HepG2 (cell line): ENCODE data around the gene LENG1. TPM values are rescaled to one million over a fixed set of nuclear protein-coding genes. Genes with fewer than 3 reads are reported as not detected.

Experiments
- ATAC-seq: fragments of 200-7000 bp; cut with Tn5 transposase; 3 replicates; pipeline ENCODE4 v1.9.1; 2020; ENCODE audit warnings: mild to moderate bottlenecking, moderate library complexity
- BruUV-seq: library from RNA; stranded (reverse); fragments of 400-500 nt; replicated peaks from 2 replicates; lab custom pipeline; 2021; lab: Mats Ljungman, UMichigan
- CTCF ChIA-PET: fragments of 300-600 bp; formaldehyde crosslinking; extraction: SDS; loops from one replicate; lab custom pipeline; 2021; ENCODE audit warnings: low total read pairs, inconsistent platforms, low intra/inter-chr PET ratio; lab: Yijun Ruan, JAX
- POLR2A ChIA-PET: fragments of 350-600 bp; sonication (Branson Sonifier 250); formaldehyde crosslinking; loops from one replicate; lab custom pipeline; 2020; ENCODE audit warnings: antibody characterized with exemption, inconsistent platforms; lab: Yijun Ruan, JAX
- DNase-seq: peaks from one replicate; pipeline ENCODE4 v3.0.0-alpha.2; 2015; ENCODE audit warnings: low spot score
- FAIRE-seq: peaks from 3 replicates; lab custom pipeline; 2011; peaks lifted over from hg19 to GRCh38; lab: Jason Lieb, UNC
- H2AFZ ChIP-seq: one replicate; pipeline ENCODE4 v1.6.1; 2011; ENCODE audit warnings: low read length, inconsistent platforms
- H3K27ac ChIP-seq: fragments of 300-600 bp; 3 replicates; pipeline ENCODE4 v1.8.0; 2011; ENCODE audit warnings: mixed run types, mild to moderate bottlenecking, mixed read lengths, low read length, inconsistent platforms; ENCODE audit not compliant: insufficient read depth; ENCODE audit errors: extremely low read length
- H3K27me3 ChIP-seq, 2 experiments: fragments of 200-600 bp in 1 of 2; 2 replicates in 1 of 2; 3 replicates in 1 of 2; pipeline versions ENCODE4 v1.6.0 to v1.8.0; 2011; ENCODE audit warnings: low read length in 2 of 2, mild to moderate bottlenecking in 2 of 2, moderate library complexity in 2 of 2, inconsistent platforms in 1 of 2; ENCODE audit not compliant: insufficient read depth in 2 of 2, control insufficient read depth in 1 of 2
- H3K36me3 ChIP-seq, 2 experiments: fragments of 200-600 bp in 1 of 2; replicated peaks in 1 of 2; 2 replicates in 1 of 2; 3 replicates in 1 of 2; pipeline versions ENCODE4 v1.5.1 to v1.8.0; 2011; ENCODE audit warnings: low read length in 2 of 2, inconsistent platforms in 1 of 2; ENCODE audit not compliant: insufficient read depth in 2 of 2, control insufficient read depth in 1 of 2
- H3K4me1 ChIP-seq: 2 replicates; pipeline ENCODE4 v1.5.1; 2012; ENCODE audit warnings: low read length, inconsistent platforms; ENCODE audit not compliant: insufficient read depth
- H3K4me2 ChIP-seq: 2 replicates; pipeline ENCODE4 v1.6.0; 2011; ENCODE audit warnings: low read depth, low read length, inconsistent platforms
- H3K4me3 ChIP-seq, 3 experiments: fragments of 200-600 bp in 1 of 3; sonication (generic), shearing (Covaris generic) in 1 of 3; replicated peaks in 1 of 3; 2 replicates each; pipeline ENCODE4 v1.5.1; 2011 to 2016; ENCODE audit warnings: low read length in 3 of 3, inconsistent platforms in 2 of 3, low read depth in 2 of 3, mild to moderate bottlenecking in 2 of 3, control low read depth in 1 of 3, mixed read lengths in 1 of 3; ENCODE audit not compliant: insufficient read depth in 1 of 3
- H3K79me2 ChIP-seq: one replicate; pipeline ENCODE4 v1.6.1; 2011; ENCODE audit warnings: low read length, inconsistent platforms; ENCODE audit not compliant: insufficient read depth
- H3K9ac ChIP-seq: 2 replicates; pipeline ENCODE4 v1.6.0; 2011; ENCODE audit warnings: mild to moderate bottlenecking, low read depth, low read length, inconsistent platforms; ENCODE audit not compliant: insufficient read depth
- H3K9me3 ChIP-seq: 2 replicates; pipeline ENCODE4 v1.5.1; 2012; ENCODE audit warnings: mild to moderate bottlenecking, low read length
- H4K20me1 ChIP-seq: 2 replicates; pipeline ENCODE4 v1.6.0; 2011; ENCODE audit warnings: inconsistent platforms, mild to moderate bottlenecking, low read length, moderate library complexity; ENCODE audit not compliant: insufficient read depth
- AGO2 ChIP-seq: fragments of 200-400 bp; formaldehyde crosslinking; optimal IDR thresholded peaks from 2 replicates; pipeline ENCODE3; 2017; ENCODE audit warnings: mild to moderate bottlenecking, low read depth, low read length, moderate library complexity
- HNF4A ChIP-seq: sonication (generic); formaldehyde crosslinking; IDR thresholded peaks from 2 replicates; pipeline ENCODE4 v1.4.0; 2020; ENCODE audit warnings: missing genetic modification reagents
- IRX3 ChIP-seq: sonication (generic); formaldehyde crosslinking; IDR thresholded peaks from 2 replicates; pipeline ENCODE4 v1.8.1; 2023; ENCODE audit warnings: mild to moderate bottlenecking, low read depth, missing genetic modification reagents, borderline replicate concordance
- JDP2 ChIP-seq: sonication (generic); formaldehyde crosslinking; IDR thresholded peaks from 2 replicates; pipeline ENCODE4 v1.8.1; 2022; ENCODE audit warnings: missing genetic modification reagents, borderline replicate concordance
- MBD4 ChIP-seq: IDR thresholded peaks from 2 replicates; pipeline ENCODE4 v1.6.1; 2012; ENCODE audit warnings: low read length, inconsistent platforms, borderline replicate concordance
- MEF2D ChIP-seq: sonication (generic); formaldehyde crosslinking; IDR thresholded peaks from 2 replicates; pipeline ENCODE4 v1.5.1; 2020; ENCODE audit warnings: mild to moderate bottlenecking, missing genetic modification reagents
- NFATC3 ChIP-seq: sonication (generic); formaldehyde crosslinking; IDR thresholded peaks from 2 replicates; pipeline ENCODE4 v1.5.1; 2020; ENCODE audit warnings: mild to moderate bottlenecking, missing genetic modification reagents
- NONO ChIP-seq, 2 experiments: fragments of 450-650 bp in 1 of 2; sonication (generic) in 1 of 2; formaldehyde crosslinking in 1 of 2; IDR thresholded peaks in 1 of 2; conservative IDR thresholded peaks in 1 of 2; 2 replicates each; pipeline versions ENCODE4 v1.6.1 to v1.8.0; 2017 to 2022; ENCODE audit warnings: mild to moderate bottlenecking in 1 of 2, missing genetic modification reagents in 1 of 2, moderate library complexity in 1 of 2
- NR0B2 ChIP-seq: sonication (generic); formaldehyde crosslinking; IDR thresholded peaks from 2 replicates; pipeline ENCODE4 v1.4.0; 2020; ENCODE audit warnings: mild to moderate bottlenecking, missing genetic modification reagents
- TBP ChIP-seq: sonication (generic); formaldehyde crosslinking; IDR thresholded peaks from 2 replicates; pipeline ENCODE4 v1.5.0; 2020; ENCODE audit warnings: missing genetic modification reagents
- ZNF101 ChIP-seq: sonication (generic); formaldehyde crosslinking; IDR thresholded peaks from 2 replicates; pipeline ENCODE4 v1.4.0; 2020; ENCODE audit warnings: mild to moderate bottlenecking, low read depth, missing genetic modification reagents, borderline replicate concordance
- ZNF260 ChIP-seq: sonication (generic); formaldehyde crosslinking; IDR thresholded peaks from 2 replicates; pipeline ENCODE4 v1.4.0; 2020; ENCODE audit warnings: missing genetic modification reagents, low read depth, mild to moderate bottlenecking, borderline replicate concordance
- ZNF782 ChIP-seq: sonication (generic); formaldehyde crosslinking; IDR thresholded peaks from 2 replicates; pipeline ENCODE4 v1.4.0; 2020; ENCODE audit warnings: missing genetic modification reagents, mild to moderate bottlenecking, borderline replicate concordance
- WGBS: methylation state at CpG from one replicate; pipeline ENCODE4 v1.1.6; 2017; ENCODE audit warnings: low lambda C conversion rate; 5-methylcytosine and 5-hydroxymethylcytosine counted together
- in situ Hi-C: cut with HindIII; loops from 2 replicates; pipeline ENCODE4 v1.10.0; 2017; ENCODE audit warnings: low pct_unique_long_range_greater_than_20kb; ENCODE audit not compliant: extremely low pct_ligation_motif_present
- intact Hi-C: fragments of 100-400 bp; cut with micrococcal nuclease; formaldehyde crosslinking; loops from one replicate; pipeline ENCODE4 v1.10.0; 2022; ENCODE audit not compliant: unreplicated experiment
- polyA plus RNA-seq, 8 experiments: library from polyadenylated mRNA; depleted of rRNA in 3 of 8; stranded (reverse) in 7 of 8; unstranded in 1 of 8; fragments of >200 nt; fragmentation: Illumina TruSeq in 4 of 8; extraction: Trizol in 4 of 8; gene quantifications; 2 replicates each; pipeline versions ENCODE4 v1.2.1 to v1.2.3, GENCODE V29; 2011 to 2016; ENCODE audit warnings: low read depth in 4 of 8, missing spikeins in 1 of 8, mixed read lengths in 1 of 8; ENCODE audit not compliant: insufficient read depth in 1 of 8
- total RNA-seq, 5 experiments: library from RNA; depleted of rRNA; stranded (reverse); fragments of >200 nt; fragmentation: Illumina TruSeq; extraction: Trizol; gene quantifications; 2 replicates each; pipeline ENCODE4 v1.2.3, GENCODE V29; 2016; ENCODE audit warnings: low read depth in 1 of 5
- TF ChIP-seq, protein P1 (sequence below): sonication (generic); formaldehyde crosslinking; IDR thresholded peaks from 2 replicates; pipeline ENCODE4 v1.4.0; 2020; ENCODE audit warnings: missing genetic modification reagents
- TF ChIP-seq, protein P2 (sequence below): IDR thresholded peaks from 2 replicates; pipeline ENCODE4 v1.6.1; 2016

The LENG1 gene
- total and polyA plus RNA-seq, 2 of the 13 experiments (the other 11 are each of a cell fraction or from before 2014, with no cell fraction given): 1.8 to 3.8 TPM

DNA sequence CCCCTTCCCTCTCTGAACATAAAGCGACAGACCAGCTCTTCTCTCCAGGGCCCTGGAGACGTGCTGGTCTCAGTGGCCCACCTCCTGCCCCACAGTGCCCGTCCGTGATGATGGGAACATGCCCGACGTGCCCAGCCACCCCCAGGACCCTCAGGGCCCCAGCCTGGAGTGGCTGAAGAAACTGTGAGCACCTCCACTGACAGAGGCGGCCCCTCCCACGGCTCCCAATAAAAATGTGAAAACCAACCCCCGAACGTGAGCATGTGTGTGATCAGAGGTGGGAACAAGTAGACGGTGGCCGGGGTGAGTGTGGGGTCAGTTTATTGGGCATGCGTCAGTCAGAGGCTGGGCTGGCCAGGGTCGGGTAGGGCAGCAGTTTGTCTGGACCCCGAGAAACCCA is 52.8 kb downstream of the LENG1 start:
- intact Hi-C loops: no loop called here
- H2AFZ ChIP-seq: no peak overlapping the region
- POLR2A ChIA-PET: no interaction called here
- H3K9ac ChIP-seq: no peak overlapping the region
- no peak for ATAC-seq
- no peaks in the 10 kb centered on the region for H3K9me3 ChIP-seq
- peaks cover 13 to 44% of the 10 kb centered on the region in 2 experiments; a peak in 4 of 5 replicates for H3K36me3 ChIP-seq
- H3K79me2 ChIP-seq: peaks cover 9% of the 10 kb centered on the region
- TF ChIP-seq NONO (IDR thresholded peaks at IDR 0.05): no peak
- no peak for TF ChIP-seq NONO (CRISPR knock-in tag; conservative IDR thresholded peaks at IDR 0.05)
- TF ChIP-seq AGO2: peak; percentile 50
- TF ChIP-seq, all 625 proteins: peak for 1
- no peaks in the 10 kb centered on the region; a peak in 1 of 5 replicates for H3K27me3 ChIP-seq
- CTCF ChIA-PET: no interaction called here
- H4K20me1 ChIP-seq: no peaks in the 10 kb centered on the region
- BruUV-seq: no TSS peak
- 93% methylated on average over 15 of the region's 15 CpGs for WGBS
- no peak overlapping the region for H3K27ac ChIP-seq
- H3K4me2 ChIP-seq: no peak overlapping the region
- H3K4me1 ChIP-seq: peaks cover 17% of the 10 kb centered on the region
- in situ Hi-C loops: no loop called here
- FAIRE-seq (no peak), DNase-seq (no peak)
- H3K4me3 ChIP-seq: no peak overlapping the region

GRCh38 chr19:54105796-54106195 is 53.7 kb downstream of the LENG1 start:
- Histone ChIP-seq H3K9ac (no peak overlapping the region), H3K27ac (no peak overlapping the region), H3K36me3 (peaks cover 11 to 42% of the 10 kb centered on the region in 2 experiments; a peak in 4 of 5 replicates), H3K79me2 (peaks cover 9% of the 10 kb centered on the region), H3K4me3 (no peak overlapping the region), H3K9me3 (no peaks in the 10 kb centered on the region), H3K27me3 (no peaks in the 10 kb centered on the region; a peak in 1 of 5 replicates), H4K20me1 (no peaks in the 10 kb centered on the region), H3K4me2 (no peak overlapping the region), H3K4me1 (peaks cover 17% of the 10 kb centered on the region), H2AFZ (no peak overlapping the region)
- FAIRE-seq (no peak), ATAC-seq (no peak), DNase-seq (no peak)
- ChIA-PET POLR2A (no interaction called here), CTCF (no interaction called here)
- intact Hi-C loops: no loop called here
- BruUV-seq: no TSS peak
- TF ChIP-seq MEF2D (CRISPR knock-in tag) (no peak), HNF4A (CRISPR knock-in tag) (no peak), MBD4 (no peak), NR0B2 (no peak), IRX3 (CRISPR knock-in tag) (no peak), NFATC3 (CRISPR knock-in tag) (no peak), ZNF260 (no peak), ZNF101 (CRISPR knock-in tag) (no peak), ZNF782 (CRISPR knock-in tag) (no peak), JDP2 (no peak), TBP (no peak)
- TF ChIP-seq, protein P1, sequence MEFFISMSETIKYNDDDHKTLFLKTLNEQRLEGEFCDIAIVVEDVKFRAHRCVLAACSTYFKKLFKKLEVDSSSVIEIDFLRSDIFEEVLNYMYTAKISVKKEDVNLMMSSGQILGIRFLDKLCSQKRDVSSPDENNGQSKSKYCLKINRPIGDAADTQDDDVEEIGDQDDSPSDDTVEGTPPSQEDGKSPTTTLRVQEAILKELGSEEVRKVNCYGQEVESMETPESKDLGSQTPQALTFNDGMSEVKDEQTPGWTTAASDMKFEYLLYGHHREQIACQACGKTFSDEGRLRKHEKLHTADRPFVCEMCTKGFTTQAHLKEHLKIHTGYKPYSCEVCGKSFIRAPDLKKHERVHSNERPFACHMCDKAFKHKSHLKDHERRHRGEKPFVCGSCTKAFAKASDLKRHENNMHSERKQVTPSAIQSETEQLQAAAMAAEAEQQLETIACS (CRISPR knock-in tag): no peak
- TF ChIP-seq, protein P2, sequence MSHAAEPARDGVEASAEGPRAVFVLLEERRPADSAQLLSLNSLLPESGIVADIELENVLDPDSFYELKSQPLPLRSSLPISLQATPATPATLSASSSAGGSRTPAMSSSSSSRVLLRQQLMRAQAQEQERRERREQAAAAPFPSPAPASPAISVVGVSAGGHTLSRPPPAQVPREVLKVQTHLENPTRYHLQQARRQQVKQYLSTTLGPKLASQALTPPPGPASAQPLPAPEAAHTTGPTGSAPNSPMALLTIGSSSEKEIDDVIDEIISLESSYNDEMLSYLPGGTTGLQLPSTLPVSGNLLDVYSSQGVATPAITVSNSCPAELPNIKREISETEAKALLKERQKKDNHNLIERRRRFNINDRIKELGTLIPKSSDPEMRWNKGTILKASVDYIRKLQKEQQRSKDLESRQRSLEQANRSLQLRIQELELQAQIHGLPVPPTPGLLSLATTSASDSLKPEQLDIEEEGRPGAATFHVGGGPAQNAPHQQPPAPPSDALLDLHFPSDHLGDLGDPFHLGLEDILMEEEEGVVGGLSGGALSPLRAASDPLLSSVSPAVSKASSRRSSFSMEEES: no peak
- 95% methylated on average over 10 of the region's 10 CpGs for WGBS
- in situ Hi-C loops: no loop called here
